PC-3 (cell line): Measurements from ENCODE around the gene IL16.

Experiments
- CTCF ChIP-seq: fragments of 300-600 bp; sonication (generic); conservative IDR thresholded peaks from 2 replicates; pipeline ENCODE4 v1.5.1; 2017; ENCODE audit warnings: antibody characterized with exemption, low read depth, mild to moderate bottlenecking, low read length
- EZH2 ChIP-seq: fragments of 300-600 bp; sonication (generic); IDR thresholded peaks from one replicate; pipeline ENCODE4 v1.6.1; 2017; ENCODE audit warnings: antibody characterized with exemption, mild to moderate bottlenecking, low read length; ENCODE audit not compliant: unreplicated experiment
- EZH2phosphoT487 ChIP-seq: fragments of 300-600 bp; sonication (generic); IDR thresholded peaks from 2 replicates; pipeline ENCODE4 v1.6.1; 2018; ENCODE audit warnings: mild to moderate bottlenecking, antibody characterized with exemption, low read length, borderline replicate concordance

GRCh38 chr15:81308260-81308659 lies 111.6 kb downstream of the IL16 start:
- no peak for TF ChIP-seq CTCF
- no peak for TF ChIP-seq EZH2
- TF ChIP-seq EZH2phosphoT487, result no peak
